RWPE2 (cell line): ENCODE results near the gene COL4A1.

Experiments
- ATAC-seq: fragments of 200-7000 bp; cut with Tn5 transposase; 3 replicates; pipeline ENCODE4 v1.9.1; 2021; ENCODE audit warnings: low read depth
- DNase-seq: peaks from one replicate; pipeline ENCODE4 v3.0.0-alpha.2; 2020; ENCODE audit warnings: low spot score
- H3K27ac ChIP-seq: fragments of 450-650 bp; 2 replicates; pipeline ENCODE4 v1.5.1; 2017; ENCODE audit warnings: mild to moderate bottlenecking; ENCODE audit not compliant: poor library complexity, severe bottlenecking
- H3K27me3 ChIP-seq: fragments of 250-450 bp; sonication (Bioruptor Pico); 2 replicates; pipeline ENCODE4 v1.5.1; 2021; ENCODE audit warnings: mild to moderate bottlenecking, moderate library complexity; ENCODE audit not compliant: insufficient read depth, poor library complexity, severe bottlenecking
- H3K36me3 ChIP-seq: fragments of 250-450 bp; sonication (Bioruptor Pico); 2 replicates; pipeline ENCODE4 v1.5.1; 2020; ENCODE audit warnings: low read depth, mild to moderate bottlenecking, moderate library complexity
- H3K4me1 ChIP-seq: fragments of 250-450 bp; sonication (Bioruptor Pico); 2 replicates; pipeline ENCODE4 v1.5.1; 2021; ENCODE audit warnings: mild to moderate bottlenecking, moderate library complexity; ENCODE audit not compliant: insufficient read depth, poor library complexity, severe bottlenecking
- H3K4me3 ChIP-seq: fragments of 250-450 bp; sonication (Bioruptor Pico); 2 replicates; pipeline ENCODE4 v1.5.1; 2021; ENCODE audit warnings: mild to moderate bottlenecking, moderate library complexity; ENCODE audit not compliant: severe bottlenecking
- H3K9me3 ChIP-seq: fragments of 250-450 bp; sonication (Bioruptor Pico); 2 replicates; pipeline ENCODE4 v1.5.1; 2021; ENCODE audit warnings: mild to moderate bottlenecking, moderate library complexity; ENCODE audit not compliant: severe bottlenecking
- CTCF ChIP-seq: fragments of 450-650 bp; IDR thresholded peaks from one replicate; pipeline ENCODE4 v1.5.1; 2017; ENCODE audit warnings: mild to moderate bottlenecking, moderate library complexity; ENCODE audit not compliant: poor library complexity, severe bottlenecking

The COL4A1 gene

GRCh38 chr13:110334256-110334655 lies 27.3 kb upstream of the COL4A1 start:
- peak; percentile 69 for ATAC-seq
- no peak for TF ChIP-seq CTCF
- Histone ChIP-seq H3K27ac (peak overlapping the region; percentile 54), H3K4me1 (peaks cover 11% of the 10 kb centered on the region), H3K9me3 (no peaks in the 10 kb centered on the region), H3K36me3 (peaks cover 36% of the 10 kb centered on the region), H3K27me3 (no peaks in the 10 kb centered on the region), H3K4me3 (no peak overlapping the region)
- DNase-seq: no peak

- peaks cover 39% of the 10 kb centered on the region for H3K36me3 ChIP-seq
- H3K27ac ChIP-seq: peak overlapping the region; percentile 54
- no peak for TF ChIP-seq CTCF
- peaks cover 11% of the 10 kb centered on the region for H3K4me1 ChIP-seq
- ATAC-seq: no peak
- DNase-seq: no peak
- H3K27me3 ChIP-seq: no peaks in the 10 kb centered on the region
- no peak overlapping the region for H3K4me3 ChIP-seq
- no peaks in the 10 kb centered on the region for H3K9me3 ChIP-seq
Measured at GRCh38 chr13:110333837-110334236, 26.9 kb upstream of the COL4A1 start.

- Histone ChIP-seq H3K36me3 (peaks cover 48% of the 10 kb centered on the region), H3K4me1 (peaks cover 11% of the 10 kb centered on the region), H3K27me3 (no peaks in the 10 kb centered on the region), H3K4me3 (no peak overlapping the region), H3K9me3 (no peaks in the 10 kb centered on the region), H3K27ac (peak overlapping the region; percentile 54)
- DNase-seq (no peak), ATAC-seq (no peak)
- TF ChIP-seq CTCF: no peak
Measured at GRCh38 chr13:110332750-110333149, 25.8 kb upstream of the COL4A1 start.

GRCh38 chr13:110331362-110331761 lies 24.4 kb upstream of the COL4A1 start:
- ATAC-seq (no peak), DNase-seq (no peak)
- Histone ChIP-seq H3K27me3 (no peaks in the 10 kb centered on the region), H3K27ac (no peak overlapping the region), H3K9me3 (no peaks in the 10 kb centered on the region), H3K4me1 (peaks cover 11% of the 10 kb centered on the region), H3K36me3 (peaks cover 48% of the 10 kb centered on the region), H3K4me3 (no peak overlapping the region)
- no peak for TF ChIP-seq CTCF

- H3K36me3 ChIP-seq: peaks cover 40% of the 10 kb centered on the region
- no peaks in the 10 kb centered on the region for H3K9me3 ChIP-seq
- no peak for ATAC-seq
- DNase-seq: no peak
- no peak overlapping the region for H3K27ac ChIP-seq
- no peaks in the 10 kb centered on the region for H3K27me3 ChIP-seq
- peaks cover 11% of the 10 kb centered on the region for H3K4me1 ChIP-seq
- no peak overlapping the region for H3K4me3 ChIP-seq
- no peak for TF ChIP-seq CTCF
Measured at GRCh38 chr13:110330491-110331011, 23.6 kb upstream of the COL4A1 start.
